Raji (cell line): ENCODE data around the gene KIF24.

Source experiments
- POLR2A ChIP-seq: IDR thresholded peaks from 2 replicates; pipeline ENCODE4 v1.6.1; 2011; ENCODE audit warnings: low read depth, low read length, control low read depth; ENCODE audit not compliant: insufficient read depth

KIF24 gene

GRCh38 chr9:34289159-34289558 is 39.9 kb downstream of the KIF24 start:
- TF ChIP-seq POLR2A: no peak

- TF ChIP-seq POLR2A: no peak
These were observed 47.0 kb downstream of the KIF24 start for GRCh38 chr9:34282096-34282495.

GRCh38 chr9:34279411-34279810 is 49.7 kb downstream of the KIF24 start:
- TF ChIP-seq POLR2A: no peak
